Activated CD8-positive, alpha-beta memory T cell treated with anti-CD3 and anti-CD28 coated beads for 1 hour (primary cell): Measurements from ENCODE around the gene SLC28A3.

Source experiments
- DNase-seq, 2 donors: peaks; one replicate each; pipeline ENCODE4 v3.0.0-alpha.2; 2020; ENCODE audit warnings: low read depth in 1 of 2; ENCODE audit errors: extremely low read depth in 1 of 2

SLC28A3 gene

GRCh38 chr9:84343111-84343521 is 2.6 kb upstream of the SLC28A3 start:
- DNase-seq = no peak

DNA sequence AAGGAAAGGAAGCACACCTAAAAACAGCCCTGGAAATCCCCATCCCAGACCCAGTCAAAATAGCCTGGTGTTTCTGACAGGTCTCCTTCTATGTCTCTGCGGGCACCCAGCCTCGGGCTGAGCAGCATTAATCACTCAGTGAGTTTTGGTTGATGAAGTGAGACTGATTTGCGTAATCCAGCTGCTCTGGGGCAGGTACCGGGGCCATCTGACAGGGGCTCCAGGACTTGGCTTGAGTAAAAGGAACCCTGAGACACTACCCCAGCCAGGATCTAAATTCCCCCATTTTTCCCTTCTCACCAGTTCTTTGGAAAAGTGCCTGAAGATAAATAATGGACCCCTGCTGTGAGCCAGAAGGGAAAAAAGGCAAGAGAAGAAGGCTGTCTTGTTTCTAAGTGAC is 596 bp downstream of the SLC28A3 start:
- no peak for DNase-seq

GRCh38 chr9:84339503-84339902 is 1.1 kb downstream of the SLC28A3 start:
- no peak for DNase-seq

DNA sequence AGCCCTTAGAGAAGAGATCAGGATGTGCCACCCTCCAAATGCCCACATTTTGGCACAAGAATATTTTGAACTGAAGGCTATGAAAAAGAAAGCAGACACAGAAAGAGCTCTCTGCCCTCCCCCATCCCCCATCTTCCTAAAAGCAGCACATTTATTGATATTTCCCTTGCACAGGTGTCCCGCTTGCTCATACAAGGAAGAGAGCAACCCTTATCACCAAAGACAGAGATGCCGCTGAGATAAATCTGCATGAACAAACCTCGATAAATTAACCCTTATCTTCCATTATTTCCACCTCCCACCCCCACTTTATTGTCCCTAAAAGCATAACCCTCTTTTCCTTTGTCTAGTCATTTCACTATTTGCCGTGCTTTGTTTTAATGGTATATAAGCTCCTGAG is 1.8 kb downstream of the SLC28A3 start:
- no peak for DNase-seq

DNA sequence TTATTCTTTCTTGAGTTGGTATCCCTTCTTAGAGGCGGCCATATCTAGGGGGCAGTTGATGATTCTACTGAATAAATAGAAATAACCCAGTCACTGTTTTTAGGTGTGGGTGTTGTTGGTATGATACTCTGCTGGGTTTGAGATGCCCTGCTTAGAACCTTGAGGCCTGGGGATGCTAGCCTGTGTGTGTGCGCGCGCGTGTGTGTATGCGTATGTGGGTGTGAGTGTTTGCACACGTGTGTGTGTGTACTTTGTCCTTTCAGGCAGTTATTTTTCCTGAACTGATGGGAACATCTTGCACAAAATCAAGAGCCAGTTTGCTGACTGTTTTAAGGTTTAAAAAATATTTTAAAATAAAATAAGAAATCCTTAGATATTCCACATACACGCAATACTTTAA is 3.3 kb downstream of the SLC28A3 start:
- DNase-seq = no peak

DNA sequence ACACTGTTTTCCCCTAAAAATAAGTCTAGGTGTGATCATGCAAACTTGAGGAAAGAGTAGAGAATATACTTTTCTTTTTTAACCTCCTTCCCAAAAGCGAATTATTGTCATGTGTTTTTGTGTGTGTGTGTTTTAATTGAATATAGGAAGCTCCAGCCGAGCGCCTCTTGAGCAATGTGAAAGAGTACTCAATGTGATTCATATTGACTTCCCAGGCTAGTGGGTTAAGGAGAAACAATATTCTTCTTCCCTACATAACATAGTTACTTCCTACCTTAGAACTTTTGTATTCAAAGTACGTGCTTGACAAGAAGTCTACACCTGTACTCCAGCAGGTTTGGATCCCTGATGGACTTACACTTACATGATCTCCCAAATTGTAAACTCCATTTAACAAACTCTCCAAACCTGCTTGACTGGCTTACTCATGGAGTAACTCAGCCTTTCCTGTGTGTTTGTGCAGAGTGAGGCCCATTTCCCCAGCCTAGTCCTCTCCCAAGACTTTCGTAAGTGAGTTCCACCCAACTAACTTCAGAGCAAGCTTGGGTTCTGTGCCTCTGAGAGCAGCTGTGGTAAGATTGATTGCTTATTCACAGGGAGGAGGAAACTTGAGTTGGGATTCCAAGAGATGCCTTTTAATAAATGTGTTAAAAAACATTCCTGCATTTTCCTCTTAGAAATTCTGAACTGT is 9.3 kb downstream of the SLC28A3 start:
- DNase-seq = no peak

- DNase-seq = no peak
Observed at GRCh38 chr9:84330246-84330645, 10.3 kb downstream of the SLC28A3 start.

DNA sequence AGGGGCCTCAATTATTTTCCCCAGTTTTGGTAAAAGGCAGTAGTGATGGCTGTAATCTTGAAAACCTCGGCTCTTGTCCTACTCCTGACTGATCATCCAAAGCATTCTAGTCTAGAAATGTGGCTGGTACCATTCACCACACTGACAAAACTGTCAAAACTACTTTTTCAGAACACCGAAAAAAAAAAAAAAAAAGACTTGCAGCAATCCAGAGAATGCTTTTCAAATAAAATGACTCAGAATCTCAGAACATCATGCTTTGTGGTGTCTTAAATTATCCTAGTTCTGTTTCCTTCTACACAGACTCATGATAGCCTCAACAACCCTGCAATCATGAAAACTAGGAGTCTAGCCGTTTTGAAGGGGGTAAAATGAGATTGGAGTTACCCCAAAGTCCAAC is 13.4 kb downstream of the SLC28A3 start:
- DNase-seq = no peak

DNA sequence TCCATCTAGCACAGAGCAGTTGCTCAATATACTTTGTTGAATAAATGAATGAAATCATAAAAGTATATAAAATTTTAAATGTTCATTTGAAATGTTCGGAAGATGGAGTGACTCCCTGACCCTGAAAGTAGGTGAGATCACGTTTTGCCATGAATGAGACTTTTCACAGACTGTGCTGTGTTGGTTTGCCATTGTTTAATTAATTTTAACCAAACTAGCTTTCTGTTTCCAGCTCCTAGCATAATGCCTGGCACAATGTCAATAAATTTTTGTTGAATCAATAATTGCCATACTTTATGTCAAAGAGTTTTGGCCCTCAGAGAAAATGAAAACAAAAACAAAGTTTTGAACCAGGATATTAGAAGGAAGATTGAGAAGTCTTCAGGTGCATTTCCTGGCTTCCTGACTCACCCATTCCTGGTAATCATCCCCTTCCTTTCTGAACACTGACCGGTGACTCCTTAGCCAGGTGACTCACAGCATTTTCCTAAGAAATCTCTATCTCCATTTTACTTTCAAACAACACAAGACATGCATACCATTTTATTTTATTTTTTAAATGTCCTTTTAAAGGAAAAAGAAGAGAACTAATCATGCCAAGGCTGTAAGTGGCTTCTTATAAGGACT is 15.1 kb downstream of the SLC28A3 start:
- DNase-seq = no peak

GRCh38 chr9:84324811-84325210 is 15.7 kb downstream of the SLC28A3 start:
- DNase-seq = no peak

DNA sequence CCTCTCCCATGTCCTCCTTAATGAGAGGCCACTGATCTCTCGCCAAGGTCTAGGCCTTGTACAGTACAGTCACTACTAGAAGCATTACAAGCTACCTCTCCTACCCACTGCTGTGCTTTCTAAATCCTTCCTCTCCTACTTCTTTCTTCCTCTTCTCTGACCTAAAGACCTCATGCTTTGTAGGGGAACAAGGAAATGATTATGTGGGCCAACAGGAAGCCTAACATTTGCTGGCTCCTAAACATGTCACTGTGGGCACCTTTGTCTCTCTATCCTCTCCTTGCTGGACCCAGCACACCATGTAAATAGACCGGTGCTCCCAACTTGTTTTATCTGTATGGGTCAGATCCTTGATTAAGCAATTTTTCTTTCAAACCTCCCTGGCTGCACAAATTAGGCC is 16.7 kb downstream of the SLC28A3 start:
- no peak for DNase-seq

- DNase-seq = no peak
Observed at GRCh38 chr9:84322828-84323227, 17.7 kb downstream of the SLC28A3 start.

DNA sequence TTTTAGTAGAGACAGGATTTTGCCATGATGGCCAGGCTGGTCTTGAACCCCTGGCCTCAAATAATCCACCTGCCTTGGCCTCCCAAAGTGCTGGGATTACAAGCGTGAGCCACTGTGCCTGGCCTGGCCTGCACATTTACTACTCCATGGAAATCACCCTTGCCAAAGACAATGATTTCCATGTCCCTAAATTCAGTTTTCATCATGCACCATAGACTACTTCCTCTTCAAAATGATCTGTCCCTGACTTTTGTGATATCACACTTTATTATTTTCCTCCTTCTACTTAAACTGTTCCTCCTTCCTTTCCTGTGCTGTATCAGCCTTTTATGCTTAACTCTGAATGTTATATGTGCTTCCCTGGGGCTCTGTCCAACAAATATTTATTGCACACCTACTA is 20.3 kb downstream of the SLC28A3 start:
- no peak for DNase-seq

DNA sequence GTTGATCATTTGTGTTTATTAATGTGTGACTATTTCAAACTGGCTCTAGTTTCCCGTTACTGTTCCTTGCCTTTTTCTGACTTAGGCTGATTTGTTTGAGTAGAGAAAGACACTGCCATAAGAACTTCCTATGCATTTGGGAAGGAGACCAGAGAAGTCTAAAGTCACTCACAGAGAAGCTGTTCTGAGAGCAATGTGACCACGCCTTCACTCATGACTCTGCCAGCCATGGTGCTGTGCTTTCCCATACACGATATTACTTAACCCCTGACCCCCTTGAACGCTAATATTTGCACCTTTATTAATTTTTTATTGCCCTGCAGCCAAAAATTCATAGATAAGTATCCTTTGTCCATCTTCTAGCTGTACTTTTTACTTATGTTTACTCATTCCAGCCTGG is 20.9 kb downstream of the SLC28A3 start:
- no peak for DNase-seq

- DNase-seq = no peak
Observed at GRCh38 chr9:84318981-84319380, 21.6 kb downstream of the SLC28A3 start.

DNA sequence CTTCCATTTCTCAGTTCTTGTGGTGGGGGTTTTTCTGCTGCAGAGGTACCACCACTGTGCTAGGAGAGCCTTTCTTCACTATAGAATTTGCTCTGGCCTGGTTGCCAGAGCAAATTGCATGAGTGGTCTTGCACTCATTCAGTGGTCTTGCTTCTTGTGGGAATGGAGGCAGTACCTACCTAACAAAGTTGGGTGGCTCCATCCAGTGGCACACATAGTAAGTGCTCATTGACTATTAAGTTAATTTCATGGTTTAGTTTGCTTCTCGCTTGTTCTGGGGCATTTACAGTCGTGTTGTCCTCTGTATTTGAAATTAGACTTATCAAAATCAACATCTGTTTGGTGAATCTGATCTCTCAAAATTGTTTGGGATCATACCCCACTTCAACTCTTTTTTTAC is 23.0 kb downstream of the SLC28A3 start:
- no peak for DNase-seq

GRCh38 chr9:84315278-84315877 is 25.2 kb downstream of the SLC28A3 start:
- DNase-seq = peak in 1 of 2 donors; percentile 24

GRCh38 chr9:84314306-84314705 is 26.3 kb downstream of the SLC28A3 start:
- no peak for DNase-seq

DNA sequence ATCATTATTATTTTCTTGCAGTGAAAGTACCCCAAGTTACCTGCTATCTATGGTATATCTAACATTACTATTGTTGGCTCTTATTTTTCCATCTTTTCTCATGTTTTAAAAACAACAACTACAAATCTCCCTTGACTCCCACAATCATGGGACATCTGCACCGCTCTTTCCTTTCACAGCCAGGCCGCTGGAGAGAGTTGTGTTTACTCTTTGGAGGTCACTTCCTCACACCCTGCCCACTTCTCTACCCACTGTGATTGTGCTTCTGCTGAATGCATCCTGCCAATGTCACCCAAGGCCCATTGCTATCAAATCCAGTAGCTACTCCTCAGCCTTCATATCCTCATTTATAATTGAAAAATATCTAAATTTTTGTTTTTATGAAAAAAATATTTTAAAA is 29.7 kb downstream of the SLC28A3 start:
- DNase-seq = no peak

DNA sequence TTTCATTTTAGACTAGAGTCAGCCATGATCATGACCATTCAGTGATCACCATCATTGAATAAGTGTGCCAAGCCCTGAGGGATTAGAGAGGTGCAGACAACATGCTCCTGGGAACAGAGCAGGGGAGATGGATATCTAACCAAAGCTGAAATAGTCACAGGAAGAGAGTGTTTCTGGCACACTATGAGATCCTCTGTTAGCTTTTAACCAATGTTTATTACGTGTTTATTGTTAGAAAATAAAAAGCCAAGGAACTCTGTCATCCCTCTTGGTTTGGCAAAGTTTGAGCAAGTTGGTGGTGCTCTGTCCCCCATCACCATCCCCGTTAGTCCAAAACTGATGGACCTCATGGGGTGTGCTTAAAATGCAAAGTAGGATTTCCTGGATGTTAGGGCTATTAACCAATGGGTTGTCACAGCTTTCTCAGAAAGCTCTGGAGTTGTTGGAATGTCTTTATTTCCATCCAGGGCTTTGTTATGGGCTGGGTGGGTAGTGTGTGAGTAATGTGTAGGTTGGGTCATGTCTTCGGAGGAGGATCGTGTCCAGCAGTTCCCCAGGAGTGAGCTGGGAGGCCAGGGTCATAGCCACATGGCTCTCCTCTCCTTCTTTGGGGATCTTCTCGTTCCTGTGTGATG is 34.9 kb downstream of the SLC28A3 start:
- no peak for DNase-seq

GRCh38 chr9:84304166-84304565 is 36.4 kb downstream of the SLC28A3 start:
- DNase-seq = no peak

- DNase-seq = no peak
Observed at GRCh38 chr9:84303061-84303460, 37.5 kb downstream of the SLC28A3 start.
